ENCODE data around the gene SCT.

Gene SCT

DNA sequence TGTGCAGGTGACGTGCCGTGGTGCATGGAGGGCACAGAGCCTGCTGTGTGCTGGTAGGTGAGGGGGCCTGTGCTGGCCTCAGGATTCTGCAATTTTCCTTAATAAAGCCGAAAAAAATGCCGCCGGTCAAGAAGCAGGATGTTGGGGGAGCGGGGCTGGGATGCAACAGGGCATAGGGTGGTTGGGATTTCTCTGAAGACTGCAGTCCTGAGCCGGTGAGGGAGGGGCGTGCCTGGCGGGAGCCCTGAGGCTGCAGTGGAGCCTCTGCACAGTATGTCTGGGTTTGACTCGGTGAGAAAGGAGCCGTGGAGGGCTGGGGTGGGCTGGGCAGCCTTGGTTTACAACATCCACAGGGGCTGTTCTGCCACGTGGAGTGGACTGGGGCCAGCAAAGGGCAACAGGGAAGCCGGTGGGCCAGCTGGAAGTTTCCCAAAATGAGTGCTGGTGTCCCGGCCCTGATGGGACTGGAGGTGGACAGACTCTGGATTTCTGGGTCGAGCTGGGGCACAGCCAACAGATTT is 3.6 kb downstream of the SCT start:
- DNase-seq (ENCODE audit: low read depth in 2 of 2): no peak

GRCh38 chr11:621838-622237 is 5.1 kb downstream of the SCT start:
- no peak for DNase-seq (ENCODE audit: low read depth in 2 of 2)

GRCh38 chr11:620935-621814 is 5.8 kb downstream of the SCT start:
- DNase-seq (ENCODE audit: low read depth in 2 of 2): no peak

- DNase-seq (ENCODE audit: low read depth in 2 of 2): no peak
These were observed 6.8 kb downstream of the SCT start for GRCh38 chr11:620201-620600.

DNA sequence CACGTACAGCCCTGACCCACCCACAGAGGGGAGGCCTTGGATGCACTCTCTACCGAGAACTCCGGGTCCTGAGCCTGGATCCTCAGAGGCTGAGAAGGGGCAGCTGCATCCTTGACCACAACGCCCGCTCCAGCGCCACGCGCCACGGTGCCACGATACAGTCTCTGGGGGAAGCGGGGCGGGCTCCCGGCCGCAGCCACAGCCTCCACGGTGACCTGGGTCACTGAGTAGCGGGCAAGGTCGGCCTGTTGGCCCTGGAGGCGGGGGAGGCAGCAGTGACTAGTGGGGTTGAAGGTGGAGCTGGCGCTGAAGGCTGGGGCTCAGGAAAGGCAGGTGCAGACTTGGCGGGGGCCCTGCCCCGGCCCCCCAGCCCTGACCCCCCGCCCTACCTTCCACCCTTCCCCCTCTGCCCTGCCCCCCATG is 7.3 kb downstream of the SCT start:
- DNase-seq (ENCODE audit: low read depth in 2 of 2): no peak

DNA sequence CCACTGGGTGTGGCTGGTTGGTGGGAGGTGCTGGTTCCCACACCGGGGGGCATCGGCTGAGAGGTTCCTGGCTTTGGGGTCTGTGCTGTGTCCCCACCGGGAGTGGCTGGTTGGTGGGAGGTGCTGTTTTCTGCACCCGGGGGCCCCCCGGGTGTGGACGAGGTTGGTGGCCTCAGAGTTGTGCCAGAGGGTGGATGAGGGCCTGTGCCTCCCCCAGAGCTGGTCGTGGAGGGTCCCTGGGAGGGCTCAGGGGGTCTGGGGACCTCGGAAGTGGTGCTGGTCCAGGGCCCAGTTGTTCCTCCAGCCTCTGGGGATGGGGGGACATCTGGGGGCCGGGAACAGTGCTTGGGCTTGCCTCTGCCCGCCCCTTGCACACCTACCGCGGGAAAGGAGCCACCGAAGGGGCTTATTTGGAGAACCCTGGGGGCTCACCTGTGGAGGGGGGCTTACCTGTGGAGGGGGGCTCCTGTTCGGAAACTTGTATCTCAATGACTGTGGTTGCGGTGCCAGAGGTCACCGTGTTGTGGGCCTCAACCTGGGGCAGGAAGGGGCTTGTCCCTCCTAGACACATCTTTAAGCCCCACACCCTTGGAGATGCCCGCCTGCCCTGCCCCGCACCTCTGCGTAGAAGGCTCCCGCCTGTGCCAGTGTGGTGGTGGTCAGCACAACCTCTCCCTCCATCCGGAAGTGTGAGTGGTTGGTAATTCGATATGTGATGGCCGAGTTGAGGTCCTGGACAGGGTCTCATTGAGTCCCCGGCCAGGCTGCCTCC is 7.9 kb downstream of the SCT start:
- no peak for DNase-seq (ENCODE audit: low read depth in 2 of 2)

GRCh38 chr11:617912-618682 is 8.9 kb downstream of the SCT start:
- no peak for DNase-seq (ENCODE audit: low read depth in 2 of 2)

- DNase-seq (ENCODE audit: low read depth in 2 of 2): no peak
These were observed 9.6 kb downstream of the SCT start for GRCh38 chr11:617199-617911.

DNA sequence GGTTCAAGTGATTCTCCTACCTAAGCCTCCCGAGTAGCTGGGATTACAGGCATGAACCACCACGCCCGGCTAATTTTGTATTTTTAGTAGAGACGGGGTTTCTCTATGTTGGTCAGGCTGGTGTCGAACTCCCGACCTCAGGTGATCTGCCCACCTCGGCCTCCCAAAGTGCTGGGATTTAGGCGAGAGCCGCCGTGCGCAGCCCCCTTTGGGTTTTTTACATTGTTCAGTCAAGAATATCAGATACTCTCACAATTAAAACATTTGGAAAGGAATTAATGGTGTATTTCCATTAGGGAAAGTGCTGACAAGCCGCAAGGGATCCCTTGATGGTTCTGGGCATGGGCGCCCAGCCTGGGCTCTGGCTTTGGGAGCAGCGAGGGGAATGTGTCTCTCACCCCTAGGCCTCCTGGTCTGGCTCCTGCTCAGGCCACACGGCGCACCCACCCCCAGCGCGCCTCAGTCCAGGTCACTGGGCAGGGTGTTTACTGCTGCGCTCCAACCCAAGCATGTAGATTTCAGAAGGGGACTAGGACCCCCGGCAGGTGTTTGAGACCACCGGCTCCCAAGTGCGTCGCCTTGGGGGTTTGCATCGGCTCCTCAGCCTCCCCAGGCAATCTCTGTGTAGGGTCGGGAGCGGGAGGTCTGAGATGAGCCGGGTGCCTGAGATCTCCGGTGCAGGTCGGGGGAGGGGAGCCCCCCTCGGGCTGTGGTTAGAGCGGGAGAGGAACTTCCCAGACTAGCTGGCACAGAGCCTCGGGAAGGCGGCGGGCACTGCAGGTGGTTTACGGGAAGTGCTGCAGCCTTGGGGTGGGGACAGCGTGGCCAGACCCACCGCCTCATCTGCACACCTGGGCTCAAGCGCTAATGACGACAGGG is 10.4 kb downstream of the SCT start:
- no peak for DNase-seq (ENCODE audit: low read depth in 2 of 2)

DNA sequence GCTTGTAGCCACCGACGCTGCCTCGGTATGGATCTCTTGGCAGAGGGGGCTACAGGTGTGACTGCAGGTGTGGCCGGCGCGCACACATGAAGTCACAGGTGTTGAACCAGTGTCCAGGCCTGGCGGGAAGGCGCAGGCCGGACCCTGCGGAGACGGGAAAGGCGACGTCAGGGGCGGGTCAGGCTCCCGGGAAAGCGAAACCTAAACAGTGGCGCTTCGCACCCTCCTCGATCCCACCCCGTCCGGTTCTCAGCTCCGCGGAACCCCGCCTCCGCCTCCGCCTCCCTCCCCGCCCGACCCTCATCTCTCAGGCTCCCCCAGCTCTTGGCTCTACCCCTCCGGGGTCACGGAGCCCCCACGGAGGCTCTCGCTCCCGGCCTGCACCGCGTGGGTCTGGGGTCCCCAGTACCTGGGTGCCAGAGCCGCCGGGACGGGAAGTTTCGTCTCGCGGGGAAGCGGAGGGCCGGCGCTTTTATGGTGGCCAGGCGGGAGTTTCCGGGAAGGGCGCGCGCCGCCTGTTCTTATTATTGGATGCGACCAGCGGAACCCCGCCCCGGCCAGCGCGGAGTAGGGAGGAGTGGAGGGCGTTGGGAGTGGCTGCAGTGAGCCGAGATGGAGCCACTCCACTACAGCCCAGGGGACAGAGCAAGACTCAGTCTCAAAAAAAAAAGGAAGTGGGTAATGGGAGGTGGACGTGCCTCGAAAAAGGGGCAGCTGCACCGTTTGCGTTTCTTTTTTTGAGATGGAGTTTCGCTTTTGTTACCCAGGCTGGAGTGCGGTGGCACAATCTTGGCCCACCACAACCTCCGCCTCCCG is 11.3 kb downstream of the SCT start, which contains the start of gene IRF7:
Gene IRF7 (minus strand): TSS at position 447 of the 816 bp plus-strand sequence. CDS start 586 bp downstream, outside the sequence.
- peak; percentile 58 to 79 for DNase-seq (ENCODE audit: low read depth in 2 of 2)

- DNase-seq (ENCODE audit: low read depth in 2 of 2): no peak
These were observed 12.1 kb downstream of the SCT start for GRCh38 chr11:614623-615503.

- no peak for DNase-seq (ENCODE audit: low read depth in 2 of 2)
These were observed 12.9 kb downstream of the SCT start for GRCh38 chr11:614021-614622.

- DNase-seq (ENCODE audit: low read depth in 2 of 2): peak; percentile 73 to 86
These were observed 13.5 kb downstream of the SCT start for GRCh38 chr11:613369-613968.

- DNase-seq (ENCODE audit: low read depth in 2 of 2): no peak
These were observed 14.1 kb downstream of the SCT start for GRCh38 chr11:612961-613300.

DNA sequence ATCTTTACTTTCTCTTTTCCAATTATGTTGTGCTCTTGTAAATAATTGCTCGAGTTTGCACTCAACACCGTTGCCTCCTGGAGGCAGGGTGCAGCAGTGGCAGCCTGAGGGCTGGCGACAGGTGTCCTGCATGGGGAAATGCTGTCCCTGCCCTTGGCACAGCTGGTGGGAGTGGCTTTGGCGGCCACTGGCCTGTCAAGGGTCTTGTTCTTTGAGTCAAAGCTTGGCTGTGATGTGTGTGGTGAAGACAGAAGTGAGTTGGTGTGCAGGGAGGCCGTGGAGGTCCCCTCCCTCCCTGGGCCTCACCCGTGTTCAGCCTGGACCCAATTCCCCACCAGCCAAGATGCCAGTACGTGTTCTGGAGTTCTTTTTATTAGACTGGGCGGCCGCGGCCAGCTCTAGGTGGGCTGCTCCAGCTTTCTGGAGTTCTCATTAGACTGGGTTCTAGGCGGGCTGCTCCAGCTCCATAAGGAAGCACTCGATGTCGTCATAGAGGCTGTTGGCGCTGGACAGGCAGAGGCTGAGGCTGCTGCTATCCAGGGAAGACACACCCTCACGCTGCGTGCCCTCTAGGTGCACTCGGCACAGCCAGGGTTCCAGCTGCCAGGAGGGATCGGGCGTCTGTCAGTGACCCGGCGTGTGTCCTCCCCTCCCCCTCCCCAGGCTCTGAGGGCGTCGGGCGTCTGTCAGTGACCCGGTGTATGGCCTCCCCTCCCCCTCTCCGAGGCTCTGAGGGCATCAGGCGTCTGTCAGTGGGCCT is 14.6 kb downstream of the SCT start:
- DNase-seq (ENCODE audit: low read depth in 2 of 2): no peak

Data from stimulated activated CD4-positive, alpha-beta T cell treated with anti-CD3 and anti-CD28 coated beads, Interleukin-15, amount 100 ng/mL, for 48 hours (primary cell).